Measurements from ENCODE around the gene PPM1H.

The PPM1H gene

GRCh38 chr12:62793256-62794217 is 141.4 kb downstream of the PPM1H start:
- Histone ChIP-seq H3K27ac (ENCODE audit: low read depth, low read length) (no peak overlapping the region), H3K9ac (ENCODE audit: low read length in 5 of 5) (no peak overlapping the region), H3K36me3 (ENCODE audit: control insufficient read depth in 5 of 5, insufficient read depth in 5 of 5, low read length in 5 of 5) (no peaks in the 10 kb centered on the region), H3K4me3 (ENCODE audit: low read depth in 1 of 5, low read length in 5 of 5) (no peak overlapping the region), H3K4me1 (ENCODE audit: control insufficient read depth in 5 of 5, insufficient read depth in 5 of 5, low read length in 5 of 5) (peaks cover 0 to 21% (median 10%) of the 10 kb centered on the region in 5 donors), H3K9me3 (ENCODE audit: control insufficient read depth in 5 of 5, low read length in 5 of 5) (no peaks in the 10 kb centered on the region), H3K27me3 (ENCODE audit: control insufficient read depth in 5 of 5, insufficient read depth in 4 of 5, low read length in 5 of 5) (no peaks in the 10 kb centered on the region)

- Histone ChIP-seq H3K27me3 (ENCODE audit: control insufficient read depth in 5 of 5, insufficient read depth in 4 of 5, low read length in 5 of 5) (no peaks in the 10 kb centered on the region), H3K27ac (ENCODE audit: low read depth, low read length) (no peak overlapping the region), H3K36me3 (ENCODE audit: control insufficient read depth in 5 of 5, insufficient read depth in 5 of 5, low read length in 5 of 5) (no peaks in the 10 kb centered on the region), H3K4me1 (ENCODE audit: control insufficient read depth in 5 of 5, insufficient read depth in 5 of 5, low read length in 5 of 5) (peaks cover 0 to 33% (median 15%) of the 10 kb centered on the region in 5 donors), H3K4me3 (ENCODE audit: low read depth in 1 of 5, low read length in 5 of 5) (no peak overlapping the region), H3K9me3 (ENCODE audit: control insufficient read depth in 5 of 5, low read length in 5 of 5) (no peaks in the 10 kb centered on the region), H3K9ac (ENCODE audit: low read length in 5 of 5) (no peak overlapping the region)
Observed at GRCh38 chr12:62792236-62792870, 142.6 kb downstream of the PPM1H start.

- no peaks in the 10 kb centered on the region for H3K27me3 ChIP-seq (ENCODE audit: control insufficient read depth in 5 of 5, insufficient read depth in 4 of 5, low read length in 5 of 5)
- H3K27ac ChIP-seq (ENCODE audit: low read depth, low read length) = no peak overlapping the region
- H3K4me3 ChIP-seq (ENCODE audit: low read depth in 1 of 5, low read length in 5 of 5) = no peak overlapping the region
- H3K36me3 ChIP-seq (ENCODE audit: control insufficient read depth in 5 of 5, insufficient read depth in 5 of 5, low read length in 5 of 5) = no peaks in the 10 kb centered on the region
- peaks cover 0 to 54% (median 27%) of the 10 kb centered on the region in 5 donors for H3K4me1 ChIP-seq (ENCODE audit: control insufficient read depth in 5 of 5, insufficient read depth in 5 of 5, low read length in 5 of 5)
- H3K9ac ChIP-seq (ENCODE audit: low read length in 5 of 5) = no peak overlapping the region
- no peaks in the 10 kb centered on the region for H3K9me3 ChIP-seq (ENCODE audit: control insufficient read depth in 5 of 5, low read length in 5 of 5)
Observed at GRCh38 chr12:62789851-62790250, 145.1 kb downstream of the PPM1H start.

- Histone ChIP-seq H3K27me3 (ENCODE audit: control insufficient read depth in 5 of 5, insufficient read depth in 4 of 5, low read length in 5 of 5) (no peaks in the 10 kb centered on the region), H3K4me3 (ENCODE audit: low read depth in 1 of 5, low read length in 5 of 5) (no peak overlapping the region), H3K36me3 (ENCODE audit: control insufficient read depth in 5 of 5, insufficient read depth in 5 of 5, low read length in 5 of 5) (no peaks in the 10 kb centered on the region), H3K4me1 (ENCODE audit: control insufficient read depth in 5 of 5, insufficient read depth in 5 of 5, low read length in 5 of 5) (peaks cover 0 to 56% (median 22%) of the 10 kb centered on the region in 5 donors), H3K9ac (ENCODE audit: low read length in 5 of 5) (no peak overlapping the region), H3K9me3 (ENCODE audit: control insufficient read depth in 5 of 5, low read length in 5 of 5) (no peaks in the 10 kb centered on the region), H3K27ac (ENCODE audit: low read depth, low read length) (peak overlapping the region; percentile 47)
Observed at GRCh38 chr12:62787611-62788010, 147.3 kb downstream of the PPM1H start.

GRCh38 chr12:62787023-62787422 is 147.9 kb downstream of the PPM1H start:
- no peaks in the 10 kb centered on the region for H3K27me3 ChIP-seq (ENCODE audit: control insufficient read depth in 5 of 5, insufficient read depth in 4 of 5, low read length in 5 of 5)
- peaks cover 0 to 56% (median 17%) of the 10 kb centered on the region in 5 donors for H3K4me1 ChIP-seq (ENCODE audit: control insufficient read depth in 5 of 5, insufficient read depth in 5 of 5, low read length in 5 of 5)
- peak overlapping the region; percentile 47 for H3K27ac ChIP-seq (ENCODE audit: low read depth, low read length)
- no peak overlapping the region for H3K9ac ChIP-seq (ENCODE audit: low read length in 5 of 5)
- no peaks in the 10 kb centered on the region for H3K36me3 ChIP-seq (ENCODE audit: control insufficient read depth in 5 of 5, insufficient read depth in 5 of 5, low read length in 5 of 5)
- H3K4me3 ChIP-seq (ENCODE audit: low read depth in 1 of 5, low read length in 5 of 5) = no peak overlapping the region
- no peaks in the 10 kb centered on the region for H3K9me3 ChIP-seq (ENCODE audit: control insufficient read depth in 5 of 5, low read length in 5 of 5)

GRCh38 chr12:62785941-62786559 is 148.9 kb downstream of the PPM1H start:
- no peaks in the 10 kb centered on the region for H3K36me3 ChIP-seq (ENCODE audit: control insufficient read depth in 5 of 5, insufficient read depth in 5 of 5, low read length in 5 of 5)
- peak overlapping the region; percentile 47 for H3K27ac ChIP-seq (ENCODE audit: low read depth, low read length)
- H3K4me3 ChIP-seq (ENCODE audit: low read depth in 1 of 5, low read length in 5 of 5) = no peak overlapping the region
- H3K9me3 ChIP-seq (ENCODE audit: control insufficient read depth in 5 of 5, low read length in 5 of 5) = no peaks in the 10 kb centered on the region
- peaks cover 0 to 56% (median 17%) of the 10 kb centered on the region in 5 donors for H3K4me1 ChIP-seq (ENCODE audit: control insufficient read depth in 5 of 5, insufficient read depth in 5 of 5, low read length in 5 of 5)
- no peaks in the 10 kb centered on the region for H3K27me3 ChIP-seq (ENCODE audit: control insufficient read depth in 5 of 5, insufficient read depth in 4 of 5, low read length in 5 of 5)
- H3K9ac ChIP-seq (ENCODE audit: low read length in 5 of 5) = peak overlapping the region in 2 of 5 donors; percentile 26 to 56

- Histone ChIP-seq H3K9ac (ENCODE audit: low read length in 5 of 5) (no peak overlapping the region), H3K27ac (ENCODE audit: low read depth, low read length) (peak overlapping the region; percentile 65)
Observed at GRCh38 chr12:62784576-62784975, 150.4 kb downstream of the PPM1H start.

GRCh38 chr12:62783881-62784280 is 151.1 kb downstream of the PPM1H start:
- no peaks in the 10 kb centered on the region for H3K36me3 ChIP-seq (ENCODE audit: control insufficient read depth in 5 of 5, insufficient read depth in 5 of 5, low read length in 5 of 5)
- H3K27me3 ChIP-seq (ENCODE audit: control insufficient read depth in 5 of 5, insufficient read depth in 4 of 5, low read length in 5 of 5) = no peaks in the 10 kb centered on the region
- no peak overlapping the region for H3K4me3 ChIP-seq (ENCODE audit: low read depth in 1 of 5, low read length in 5 of 5)
- H3K9me3 ChIP-seq (ENCODE audit: control insufficient read depth in 5 of 5, low read length in 5 of 5) = no peaks in the 10 kb centered on the region
- H3K27ac ChIP-seq (ENCODE audit: low read depth, low read length) = no peak overlapping the region
- H3K9ac ChIP-seq (ENCODE audit: low read length in 5 of 5) = no peak overlapping the region
- peaks cover 0 to 43% (median 17%) of the 10 kb centered on the region in 5 donors for H3K4me1 ChIP-seq (ENCODE audit: control insufficient read depth in 5 of 5, insufficient read depth in 5 of 5, low read length in 5 of 5)

More at GRCh38 chr12:62784576-62784975, 150.4 kb downstream of the PPM1H start:
- no peaks in the 10 kb centered on the region for H3K27me3 ChIP-seq (ENCODE audit: control insufficient read depth in 5 of 5, insufficient read depth in 4 of 5, low read length in 5 of 5)
- H3K9me3 ChIP-seq (ENCODE audit: control insufficient read depth in 5 of 5, low read length in 5 of 5) = no peaks in the 10 kb centered on the region
- H3K4me1 ChIP-seq (ENCODE audit: control insufficient read depth in 5 of 5, insufficient read depth in 5 of 5, low read length in 5 of 5) = peaks cover 0 to 48% (median 17%) of the 10 kb centered on the region in 5 donors
- no peak overlapping the region for H3K4me3 ChIP-seq (ENCODE audit: low read depth in 1 of 5, low read length in 5 of 5)
- no peaks in the 10 kb centered on the region for H3K36me3 ChIP-seq (ENCODE audit: control insufficient read depth in 5 of 5, insufficient read depth in 5 of 5, low read length in 5 of 5)

GRCh38 chr12:62781136-62781880 is 153.6 kb downstream of the PPM1H start:
- H3K9ac ChIP-seq (ENCODE audit: low read length in 5 of 5) = no peak overlapping the region
- no peaks in the 10 kb centered on the region for H3K27me3 ChIP-seq (ENCODE audit: control insufficient read depth in 5 of 5, insufficient read depth in 4 of 5, low read length in 5 of 5)
- no peaks in the 10 kb centered on the region for H3K9me3 ChIP-seq (ENCODE audit: control insufficient read depth in 5 of 5, low read length in 5 of 5)
- no peak overlapping the region for H3K4me3 ChIP-seq (ENCODE audit: low read depth in 1 of 5, low read length in 5 of 5)
- H3K4me1 ChIP-seq (ENCODE audit: control insufficient read depth in 5 of 5, insufficient read depth in 5 of 5, low read length in 5 of 5) = peaks cover 0 to 19% (median 5%) of the 10 kb centered on the region in 5 donors
- no peaks in the 10 kb centered on the region for H3K36me3 ChIP-seq (ENCODE audit: control insufficient read depth in 5 of 5, insufficient read depth in 5 of 5, low read length in 5 of 5)
- H3K27ac ChIP-seq (ENCODE audit: low read depth, low read length) = no peak overlapping the region

Measured in subcutaneous abdominal adipose tissue (tissue), 5 donors.